CD14-positive monocyte (primary cell): ENCODE data around the gene SUFU. TPM values are rescaled to one million over a fixed set of nuclear protein-coding genes. Genes with fewer than 3 reads are reported as not detected.
A peak's percentile ranks its signal among the peaks of the same experiment; 100 is the strongest.

Experiments used
- DNase-seq, 3 donors: peaks; one replicate each; pipeline ENCODE4 v3.0.0-alpha.2; 2011 to 2022
- H2AFZ ChIP-seq: 2 replicates; pipeline ENCODE4 v1.6.0; 2012; ENCODE audit warnings: mild to moderate bottlenecking, low read depth, low read length, inconsistent platforms; ENCODE audit not compliant: insufficient read depth, poor library complexity, severe bottlenecking
- H3K27ac ChIP-seq, 2 donors: 1 replicate in 1 of 2; 2 replicates in 1 of 2; pipeline ENCODE4 v1.5.1; 2012 to 2013; ENCODE audit warnings: low read length in 2 of 2, control low read depth in 1 of 2, inconsistent platforms in 1 of 2, low read depth in 1 of 2, mild to moderate bottlenecking in 1 of 2
- H3K27me3 ChIP-seq, 2 donors: one replicate each; pipeline versions ENCODE4 v1.6.0 to v1.6.1; 2011 to 2013; ENCODE audit warnings: low read length in 2 of 2; ENCODE audit not compliant: control insufficient read depth in 2 of 2, insufficient read depth in 2 of 2
- H3K36me3 ChIP-seq, 2 donors: replicated peaks in 1 of 2; 1 replicate in 1 of 2; 2 replicates in 1 of 2; pipeline versions ENCODE4 v1.5.1 to v1.6.1; 2012 to 2013; ENCODE audit warnings: low read length in 2 of 2, control low read depth in 1 of 2, inconsistent platforms in 1 of 2, mild to moderate bottlenecking in 1 of 2; ENCODE audit not compliant: insufficient read depth in 2 of 2, control insufficient read depth in 1 of 2
- H3K4me1 ChIP-seq, 2 donors: 1 replicate in 1 of 2; 2 replicates in 1 of 2; pipeline versions ENCODE4 v1.5.1 to v1.6.1; 2012 to 2013; ENCODE audit warnings: low read length in 2 of 2, control low read depth in 1 of 2, inconsistent platforms in 1 of 2, mild to moderate bottlenecking in 1 of 2, moderate library complexity in 1 of 2; ENCODE audit not compliant: insufficient read depth in 2 of 2, control insufficient read depth in 1 of 2
- H3K4me2 ChIP-seq: replicated peaks from 2 replicates; pipeline ENCODE3; 2012; ENCODE audit warnings: low read length, moderate library complexity, mild to moderate bottlenecking; ENCODE audit not compliant: poor library complexity, severe bottlenecking; ENCODE audit errors: extremely low read depth
- H3K4me3 ChIP-seq, 3 experiments: fragments of 200-600 bp in 1 of 3; sonication (generic) in 1 of 3; replicated peaks in 1 of 3; 1 replicate in 2 of 3; 2 replicates in 1 of 3; pipeline ENCODE4 v1.5.1; 2011 to 2013; ENCODE audit warnings: low read length in 3 of 3, mild to moderate bottlenecking in 3 of 3, control low read depth in 2 of 3, low read depth in 2 of 3, inconsistent platforms in 1 of 3, moderate library complexity in 1 of 3
- H3K79me2 ChIP-seq: 2 replicates; pipeline ENCODE4 v1.6.0; 2012; ENCODE audit warnings: mild to moderate bottlenecking, control low read depth, inconsistent platforms, low read length, moderate library complexity; ENCODE audit not compliant: insufficient read depth
- H3K9ac ChIP-seq: 2 replicates; pipeline ENCODE4 v1.6.0; 2017; ENCODE audit warnings: low read length, mild to moderate bottlenecking; ENCODE audit not compliant: insufficient read depth, poor library complexity, severe bottlenecking
- H3K9me3 ChIP-seq, 2 donors: replicated peaks in 1 of 2; 1 replicate in 1 of 2; 2 replicates in 1 of 2; pipeline versions ENCODE4 v1.5.1 to v1.6.1; 2012 to 2013; ENCODE audit warnings: low read length in 2 of 2, control low read depth in 1 of 2; ENCODE audit not compliant: control insufficient read depth in 1 of 2, insufficient read depth in 1 of 2
- H4K20me1 ChIP-seq: 2 replicates; pipeline ENCODE4 v1.6.0; 2012; ENCODE audit warnings: mild to moderate bottlenecking, low read length, control low read depth, moderate library complexity; ENCODE audit not compliant: insufficient read depth
- H3K27ac Mint-ChIP-seq, 7 donors: one replicate each; pipeline ENCODE4 v1.8.0; 2020; ENCODE audit warnings: mild to moderate bottlenecking in 7 of 7, mixed read lengths in 7 of 7, moderate library complexity in 6 of 7, inconsistent platforms in 2 of 7
- H3K27me3 Mint-ChIP-seq, 3 donors: one replicate each; pipeline ENCODE4 v1.8.0; 2021 to 2022; ENCODE audit warnings: low read depth in 3 of 3, mild to moderate bottlenecking in 3 of 3, mixed read lengths in 3 of 3, moderate library complexity in 3 of 3, inconsistent platforms in 1 of 3
- H3K36me3 Mint-ChIP-seq, 2 donors: one replicate each; pipeline ENCODE4 v1.8.0; 2020; ENCODE audit warnings: mixed read lengths in 2 of 2, inconsistent platforms in 1 of 2, mild to moderate bottlenecking in 1 of 2
- H3K4me1 Mint-ChIP-seq: one replicate; pipeline ENCODE4 v1.8.0; 2020; ENCODE audit warnings: mild to moderate bottlenecking, mixed read lengths
- H3K4me3 Mint-ChIP-seq, 2 donors: one replicate each; pipeline ENCODE4 v1.8.0; 2020; ENCODE audit warnings: mild to moderate bottlenecking in 2 of 2, mixed read lengths in 2 of 2, moderate library complexity in 1 of 2
- H3K9me3 Mint-ChIP-seq, 7 donors: one replicate each; pipeline ENCODE4 v1.8.0; 2020 to 2022; ENCODE audit warnings: mixed read lengths in 7 of 7, mild to moderate bottlenecking in 6 of 7, moderate library complexity in 6 of 7, inconsistent platforms in 2 of 7
- WGBS: methylation state at CpG from one replicate; pipeline ENCODE4 v1.1.5; 2013; ENCODE audit warnings: missing lambda C conversion rate; ENCODE audit not compliant: insufficient coverage; 5-methylcytosine and 5-hydroxymethylcytosine counted together
- intact Hi-C, 2 donors: fragments of 100-400 bp; cut with micrococcal nuclease; formaldehyde crosslinking; loops; one replicate each; pipeline versions ENCODE4 v1.15.0 to v1.15.1; 2023
- polyA plus RNA-seq, 3 donors: library from polyadenylated mRNA; depleted of rRNA in 1 of 3; unstranded in 2 of 3; stranded (reverse) in 1 of 3; fragments of 300-500 nt in 2 of 3; fragments of >200 nt in 1 of 3; fragmentation: Illumina TruSeq in 2 of 3; gene quantifications; 1 replicate in 2 of 3; 2 replicates in 1 of 3; pipeline ENCODE4 v1.2.3, GENCODE V29; 2012 to 2021
- TF ChIP-seq, protein P1 (sequence below): fragments of 200-600 bp; IDR thresholded peaks from one replicate; pipeline ENCODE4 v1.8.0; 2022; ENCODE audit warnings: antibody characterized with exemption, mild to moderate bottlenecking

The SUFU gene
- polyA plus RNA-seq, 3 donors = 3.2 to 10.0 (median 5.7) TPM

GRCh38 chr10:102654969-102655368 is 151.2 kb downstream of the SUFU start:
- no peaks in the 10 kb centered on the region for H3K9me3 Mint-ChIP-seq
- TF ChIP-seq, protein P1, sequence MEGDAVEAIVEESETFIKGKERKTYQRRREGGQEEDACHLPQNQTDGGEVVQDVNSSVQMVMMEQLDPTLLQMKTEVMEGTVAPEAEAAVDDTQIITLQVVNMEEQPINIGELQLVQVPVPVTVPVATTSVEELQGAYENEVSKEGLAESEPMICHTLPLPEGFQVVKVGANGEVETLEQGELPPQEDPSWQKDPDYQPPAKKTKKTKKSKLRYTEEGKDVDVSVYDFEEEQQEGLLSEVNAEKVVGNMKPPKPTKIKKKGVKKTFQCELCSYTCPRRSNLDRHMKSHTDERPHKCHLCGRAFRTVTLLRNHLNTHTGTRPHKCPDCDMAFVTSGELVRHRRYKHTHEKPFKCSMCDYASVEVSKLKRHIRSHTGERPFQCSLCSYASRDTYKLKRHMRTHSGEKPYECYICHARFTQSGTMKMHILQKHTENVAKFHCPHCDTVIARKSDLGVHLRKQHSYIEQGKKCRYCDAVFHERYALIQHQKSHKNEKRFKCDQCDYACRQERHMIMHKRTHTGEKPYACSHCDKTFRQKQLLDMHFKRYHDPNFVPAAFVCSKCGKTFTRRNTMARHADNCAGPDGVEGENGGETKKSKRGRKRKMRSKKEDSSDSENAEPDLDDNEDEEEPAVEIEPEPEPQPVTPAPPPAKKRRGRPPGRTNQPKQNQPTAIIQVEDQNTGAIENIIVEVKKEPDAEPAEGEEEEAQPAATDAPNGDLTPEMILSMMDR = no peak
- no peaks in the 10 kb centered on the region for H3K27me3 ChIP-seq
- H4K20me1 ChIP-seq = peaks cover 98% of the 10 kb centered on the region
- DNase-seq = no peak
- H3K9ac ChIP-seq = no peak overlapping the region
- H3K4me3 ChIP-seq = no peak overlapping the region
- peaks cover 51 to 71% of the 10 kb centered on the region in 2 donors for H3K4me1 ChIP-seq
- H3K27ac ChIP-seq = no peak overlapping the region
- H3K27me3 Mint-ChIP-seq = peaks cover 0 to 1% (median 0%) of the 10 kb centered on the region in 3 donors
- intact Hi-C loops = no loop called here
- no peak overlapping the region for H3K4me3 Mint-ChIP-seq
- 85% methylated on average over 12 of the region's 12 CpGs for WGBS
- H3K36me3 ChIP-seq = peaks cover 65 to 78% of the 10 kb centered on the region in 2 donors
- H3K27ac Mint-ChIP-seq = peak overlapping the region in 1 of 7 donors; percentile 56
- peaks cover 65% of the 10 kb centered on the region for H3K4me1 Mint-ChIP-seq
- H3K79me2 ChIP-seq = peaks cover 73% of the 10 kb centered on the region
- H3K36me3 Mint-ChIP-seq = peaks cover 61 to 91% of the 10 kb centered on the region in 2 donors
- H3K9me3 ChIP-seq = no peaks in the 10 kb centered on the region
- no peak overlapping the region for H3K4me2 ChIP-seq
- no peak overlapping the region for H2AFZ ChIP-seq

DNA sequence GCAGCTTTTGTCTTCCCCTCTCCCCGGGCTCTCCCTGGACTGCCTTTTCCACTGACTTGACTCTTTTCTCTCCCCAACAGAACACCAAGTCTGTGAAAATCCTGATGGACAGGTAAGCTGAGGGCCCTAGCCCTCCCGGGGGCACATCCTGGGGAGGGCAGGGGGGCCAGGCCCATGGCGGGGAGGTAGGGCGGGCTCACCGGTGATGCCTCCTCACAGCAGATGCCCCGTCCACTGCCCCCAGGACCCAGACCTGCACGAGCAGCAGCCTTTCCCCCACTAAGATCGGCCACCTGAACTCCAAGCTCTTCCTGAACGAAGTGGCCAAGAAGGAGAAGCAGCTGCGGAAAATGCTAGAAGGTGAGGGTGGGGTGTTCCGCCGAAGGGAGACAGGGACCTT is 152.3 kb downstream of the SUFU start:
- Mint-ChIP-seq H3K27me3 (peaks cover 0 to 1% (median 0%) of the 10 kb centered on the region in 3 donors), H3K4me1 (peaks cover 65% of the 10 kb centered on the region), H3K27ac (peak overlapping the region in 2 of 7 donors; percentile 26 to 41), H3K36me3 (peaks cover 60 to 85% of the 10 kb centered on the region in 2 donors), H3K9me3 (no peaks in the 10 kb centered on the region), H3K4me3 (no peak overlapping the region)
- intact Hi-C loops = no loop called here
- Histone ChIP-seq H3K79me2 (peaks cover 62% of the 10 kb centered on the region), H3K36me3 (peaks cover 65 to 78% of the 10 kb centered on the region in 2 donors), H3K9ac (no peak overlapping the region), H2AFZ (no peak overlapping the region), H3K4me1 (peaks cover 51 to 71% of the 10 kb centered on the region in 2 donors), H3K27ac (no peak overlapping the region), H3K27me3 (no peaks in the 10 kb centered on the region), H3K4me2 (no peak overlapping the region), H4K20me1 (peaks cover 98% of the 10 kb centered on the region), H3K9me3 (no peaks in the 10 kb centered on the region), H3K4me3 (no peak overlapping the region)
- no peak for DNase-seq
- TF ChIP-seq, protein P1 = no peak
- WGBS = 86% methylated on average over 4 of the region's 12 CpGs
